Hematopoietic multipotent progenitor cell treated with erythropoietin and hydrocortisone succinate and interleukin-3 and kit ligand, for 8 days (in vitro differentiated cells): Measurements from ENCODE around the gene USP12.
"Not testable (repeated sequence)": the region's sequence is repeated elsewhere in the genome, so short reads cannot be mapped to it uniquely, and the experiment has no call there.

Experiments
- DNase-seq: peaks from one replicate; pipeline ENCODE4 v3.0.0-alpha.2; 2015

Gene USP12

GRCh38 chr13:27147530-27148170 is 24.0 kb downstream of the USP12 start:
- DNase-seq: no peak

- peak; percentile 53 for DNase-seq
These were observed 29.9 kb downstream of the USP12 start for GRCh38 chr13:27141746-27142145.

GRCh38 chr13:27141159-27141558 is 30.5 kb downstream of the USP12 start:
- not testable (repeated sequence) for DNase-seq

GRCh38 chr13:27140060-27140459 is 31.6 kb downstream of the USP12 start:
- no peak for DNase-seq

- no peak for DNase-seq
These were observed 32.0 kb downstream of the USP12 start for GRCh38 chr13:27139565-27139964.

GRCh38 chr13:27138457-27139093 is 33.0 kb downstream of the USP12 start:
- DNase-seq: peak; percentile 90

- DNase-seq: no peak
These were observed 33.9 kb downstream of the USP12 start for GRCh38 chr13:27137759-27138158.

- DNase-seq: no peak
These were observed 36.6 kb downstream of the USP12 start for GRCh38 chr13:27135023-27135422.

GRCh38 chr13:27133889-27134288 is 37.7 kb downstream of the USP12 start:
- no peak for DNase-seq

- DNase-seq: no peak
These were observed 39.1 kb downstream of the USP12 start for GRCh38 chr13:27132538-27132937.

GRCh38 chr13:27131906-27132305 is 39.7 kb downstream of the USP12 start:
- DNase-seq: no peak

- DNase-seq: no peak
These were observed 40.5 kb downstream of the USP12 start for GRCh38 chr13:27130979-27131623.

- no peak for DNase-seq
These were observed 41.2 kb downstream of the USP12 start for GRCh38 chr13:27130223-27130978.

- DNase-seq: no peak
These were observed 42.6 kb downstream of the USP12 start for GRCh38 chr13:27128825-27129627.

- DNase-seq: no peak
These were observed 44.8 kb downstream of the USP12 start for GRCh38 chr13:27126859-27127258.

- DNase-seq: peak; percentile 90
These were observed 46.0 kb downstream of the USP12 start for GRCh38 chr13:27125357-27126282.

GRCh38 chr13:27124571-27124970 is 47.0 kb downstream of the USP12 start:
- DNase-seq: no peak

- not testable (repeated sequence) for DNase-seq
These were observed 48.2 kb downstream of the USP12 start for GRCh38 chr13:27123445-27123844.

GRCh38 chr13:27122036-27122435 is 49.6 kb downstream of the USP12 start:
- no peak for DNase-seq

- no peak for DNase-seq
These were observed 50.8 kb downstream of the USP12 start for GRCh38 chr13:27120811-27121210.

GRCh38 chr13:27120011-27120410 is 51.6 kb downstream of the USP12 start:
- DNase-seq: no peak
